HUDEP-2 (cell line): ENCODE measurements around the gene BTNL2.
"Not testable (repeated sequence)": the region's sequence is repeated elsewhere in the genome, so short reads cannot be mapped to it uniquely, and the experiment has no call there.

Source experiments
- DNase-seq, 76 experiments: peaks; one replicate each; lab custom pipeline; 2025; ENCODE audit not compliant: unreplicated experiment in 76 of 76; lab: John Stamatoyannopoulos, UW

BTNL2 gene, protein sequence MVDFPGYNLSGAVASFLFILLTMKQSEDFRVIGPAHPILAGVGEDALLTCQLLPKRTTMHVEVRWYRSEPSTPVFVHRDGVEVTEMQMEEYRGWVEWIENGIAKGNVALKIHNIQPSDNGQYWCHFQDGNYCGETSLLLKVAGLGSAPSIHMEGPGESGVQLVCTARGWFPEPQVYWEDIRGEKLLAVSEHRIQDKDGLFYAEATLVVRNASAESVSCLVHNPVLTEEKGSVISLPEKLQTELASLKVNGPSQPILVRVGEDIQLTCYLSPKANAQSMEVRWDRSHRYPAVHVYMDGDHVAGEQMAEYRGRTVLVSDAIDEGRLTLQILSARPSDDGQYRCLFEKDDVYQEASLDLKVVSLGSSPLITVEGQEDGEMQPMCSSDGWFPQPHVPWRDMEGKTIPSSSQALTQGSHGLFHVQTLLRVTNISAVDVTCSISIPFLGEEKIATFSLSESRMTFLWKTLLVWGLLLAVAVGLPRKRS

DNA sequence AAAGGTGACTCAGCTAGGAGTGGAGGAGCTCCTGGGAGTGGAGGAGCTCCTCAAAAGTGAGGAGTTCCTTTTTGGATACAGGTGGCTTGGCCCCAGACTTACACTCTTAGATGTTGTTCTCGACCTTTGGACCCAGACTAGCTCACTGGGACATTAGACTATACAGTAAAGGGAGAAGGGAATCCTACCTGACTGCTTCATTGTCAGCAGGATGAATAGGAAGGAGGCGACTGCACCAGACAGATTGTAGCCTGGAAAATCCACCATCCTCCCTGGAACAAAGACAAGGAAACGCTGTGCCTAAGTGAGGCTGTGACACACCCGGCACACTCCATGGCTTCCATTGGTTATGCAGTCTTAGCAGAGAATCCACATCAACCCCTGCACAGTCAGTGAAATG is at the start of gene BTNL2:
TSS of gene BTNL2 (minus strand) at position 325 of the 400 bp plus-strand sequence. CDS start at position 267, 58 bp downstream.
- DNase-seq, result no peak

DNA sequence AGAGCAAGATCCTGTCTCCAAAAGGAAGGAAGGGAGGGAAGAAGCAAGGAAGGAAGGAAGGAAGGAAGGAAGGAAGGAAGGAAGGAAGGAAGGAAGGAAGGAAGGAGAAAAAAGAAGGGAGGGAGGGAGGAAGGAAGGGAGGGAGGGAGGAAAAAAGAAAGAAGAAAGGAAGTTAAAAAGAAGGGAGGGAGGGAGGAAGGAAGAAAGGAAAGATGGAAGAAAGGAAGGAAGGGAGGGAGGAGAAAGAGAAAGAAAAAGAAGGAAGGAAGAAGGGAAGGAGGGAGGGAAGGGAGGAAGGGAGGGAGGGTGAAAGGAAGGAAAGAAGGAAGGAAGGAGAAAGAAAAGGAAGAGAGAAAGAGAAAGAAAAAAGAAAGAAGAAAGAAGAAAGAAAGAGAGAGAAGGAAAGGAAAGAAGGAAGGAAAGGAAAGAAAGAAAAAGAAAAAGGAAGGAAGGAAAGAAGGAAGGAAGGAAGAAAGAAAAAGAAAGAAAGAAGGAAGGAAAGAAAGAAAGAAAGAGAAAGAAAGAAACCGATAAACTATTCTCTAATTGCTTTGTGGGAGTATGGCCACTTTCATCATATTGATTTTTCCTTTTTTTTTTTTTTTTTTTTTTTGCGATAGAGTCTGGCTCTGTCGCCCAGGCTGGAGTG is 42.2 kb upstream of the BTNL2 start:
- no peak for DNase-seq

DNA sequence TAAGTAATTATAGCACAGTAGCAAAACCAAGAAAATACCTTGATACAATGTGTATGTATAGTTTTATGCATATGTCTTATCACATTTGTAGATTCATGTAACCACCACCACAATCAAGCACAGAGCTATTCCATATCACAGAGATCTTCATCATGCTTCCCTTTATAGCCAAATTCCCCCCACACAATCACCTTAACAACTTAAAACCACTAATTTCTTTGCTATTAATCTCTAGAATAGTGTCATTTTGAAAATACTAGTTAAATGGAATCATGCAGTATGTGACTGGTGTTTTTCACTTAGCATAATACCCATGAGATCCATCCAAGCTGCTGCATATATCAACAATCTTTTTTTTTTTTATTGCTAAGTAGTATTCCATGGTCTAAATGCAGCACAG is 41.0 kb upstream of the BTNL2 start:
- no peak for DNase-seq

DNA sequence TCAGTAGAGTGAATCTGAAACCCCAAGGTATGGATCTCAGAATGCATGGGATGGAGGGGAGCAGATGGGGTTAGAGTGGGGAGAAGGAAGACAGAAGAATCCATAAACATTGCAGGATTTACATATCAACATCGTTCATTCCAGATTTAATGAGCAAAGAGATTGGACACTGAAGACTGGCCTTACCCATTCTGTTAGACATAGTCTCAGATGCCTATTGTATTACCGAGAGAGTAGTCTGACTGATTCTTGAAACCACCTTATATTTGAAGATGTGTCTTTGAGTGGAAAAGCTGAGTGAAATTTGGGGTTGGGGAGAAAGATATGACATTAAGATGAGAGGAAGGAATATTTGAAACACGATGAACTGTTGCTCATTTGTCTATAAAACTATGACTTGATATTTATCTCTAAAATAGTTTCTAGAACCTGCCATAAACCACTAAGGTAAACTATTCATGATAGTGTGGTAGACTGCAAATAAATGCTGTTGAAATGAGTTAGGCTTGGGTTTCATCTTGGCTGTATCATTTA is 38.4 kb upstream of the BTNL2 start:
- DNase-seq, result no peak

DNA sequence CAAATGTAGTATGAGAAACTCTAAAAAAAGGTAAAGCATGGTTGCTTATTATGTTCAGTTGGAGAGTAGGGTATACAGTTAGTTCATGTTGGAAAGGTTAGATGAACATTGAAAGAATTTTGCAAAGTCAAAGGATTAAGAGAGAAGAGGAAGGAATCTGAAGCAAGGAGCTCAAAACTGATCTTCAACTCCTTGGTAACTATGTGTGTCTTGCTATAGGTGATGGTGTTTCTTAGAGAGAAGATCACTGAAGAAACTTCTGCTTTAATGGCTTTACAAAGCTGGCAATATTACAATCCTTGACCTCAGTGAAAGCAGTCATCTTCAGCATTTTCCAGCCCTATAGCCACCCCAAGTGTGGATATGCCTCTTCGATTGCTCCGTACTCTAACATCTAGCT is 37.5 kb upstream of the BTNL2 start:
- DNase-seq, result no peak

DNA sequence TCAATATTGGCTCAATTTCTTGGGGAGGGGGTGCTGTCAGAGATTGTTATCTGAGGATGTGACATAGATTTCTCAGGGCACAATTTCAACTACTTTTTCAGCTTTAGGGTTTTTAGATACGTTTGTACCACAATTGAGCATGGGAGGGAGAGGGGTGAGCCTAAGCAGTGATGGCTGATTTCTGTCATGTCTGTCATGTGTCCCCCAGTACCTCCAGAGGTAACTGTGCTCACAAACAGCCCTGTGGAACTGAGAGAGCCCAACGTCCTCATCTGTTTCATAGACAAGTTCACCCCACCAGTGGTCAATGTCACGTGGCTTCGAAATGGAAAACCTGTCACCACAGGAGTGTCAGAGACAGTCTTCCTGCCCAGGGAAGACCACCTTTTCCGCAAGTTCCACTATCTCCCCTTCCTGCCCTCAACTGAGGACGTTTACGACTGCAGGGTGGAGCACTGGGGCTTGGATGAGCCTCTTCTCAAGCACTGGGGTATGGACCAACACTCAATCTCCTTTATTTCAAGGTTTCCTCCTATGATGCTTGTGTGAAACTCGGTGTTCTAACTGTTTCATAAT is 36.1 kb upstream of the BTNL2 start:
- DNase-seq, result no peak

DNA sequence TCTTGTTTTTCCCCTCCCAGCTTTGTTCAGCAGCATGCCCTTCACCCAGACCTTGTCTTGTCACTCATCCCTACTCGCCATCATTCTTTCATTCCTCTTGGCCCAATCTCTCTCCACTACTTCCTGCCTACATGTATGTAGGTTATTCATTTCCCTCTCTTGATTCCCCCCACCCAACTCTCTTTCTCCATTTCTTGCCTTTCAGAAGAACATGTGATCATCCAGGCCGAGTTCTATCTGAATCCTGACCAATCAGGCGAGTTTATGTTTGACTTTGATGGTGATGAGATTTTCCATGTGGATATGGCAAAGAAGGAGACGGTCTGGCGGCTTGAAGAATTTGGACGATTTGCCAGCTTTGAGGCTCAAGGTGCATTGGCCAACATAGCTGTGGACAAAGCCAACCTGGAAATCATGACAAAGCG is 35.3 kb upstream of the BTNL2 start:
- no peak for DNase-seq

DNA sequence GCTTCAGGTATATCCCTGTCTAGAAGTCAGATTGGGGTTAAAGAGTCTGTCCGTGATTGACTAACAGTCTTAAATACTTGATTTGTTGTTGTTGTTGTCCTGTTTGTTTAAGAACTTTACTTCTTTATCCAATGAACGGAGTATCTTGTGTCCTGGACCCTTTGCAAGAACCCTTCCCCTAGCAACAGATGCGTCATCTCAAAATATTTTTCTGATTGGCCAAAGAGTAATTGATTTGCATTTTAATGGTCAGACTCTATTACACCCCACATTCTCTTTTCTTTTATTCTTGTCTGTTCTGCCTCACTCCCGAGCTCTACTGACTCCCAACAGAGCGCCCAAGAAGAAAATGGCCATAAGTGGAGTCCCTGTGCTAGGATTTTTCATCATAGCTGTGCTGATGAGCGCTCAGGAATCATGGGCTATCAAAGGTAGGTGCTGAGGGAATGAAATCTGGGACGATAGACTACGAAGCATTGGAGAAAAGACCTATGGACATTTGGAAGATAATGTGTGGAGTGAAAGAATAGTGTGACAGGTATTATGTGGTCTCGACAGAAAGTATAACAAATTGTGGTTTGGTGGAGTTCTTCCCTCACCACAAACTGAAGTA is 32.7 kb upstream of the BTNL2 start, which contains the start of gene HLA-DRA:
TSS of gene HLA-DRA (plus strand) at position 286 of the 613 bp plus-strand sequence. CDS start at position 350, 64 bp downstream.
- DNase-seq, result peak in 29 of 76 experiments; percentile 3 to 75 (median 48)

DNA sequence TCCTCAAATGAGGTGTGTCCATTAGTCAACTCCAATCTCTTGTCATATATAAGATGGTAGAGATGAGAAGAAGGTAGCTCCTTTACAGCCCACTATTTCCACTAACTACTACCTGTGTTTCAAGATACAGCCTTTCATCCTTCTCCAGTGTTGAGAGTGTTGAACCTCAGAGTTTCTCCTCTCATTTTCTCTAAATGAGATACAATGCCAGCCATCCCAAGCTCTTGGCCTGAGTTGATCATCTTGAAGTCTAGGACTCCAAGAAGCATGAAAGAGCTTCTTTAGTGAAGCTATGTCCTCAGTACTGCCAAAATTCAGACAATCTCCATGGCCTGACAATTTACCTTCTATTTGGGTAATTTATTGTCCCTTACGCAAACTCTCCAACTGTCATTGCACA is 32.2 kb upstream of the BTNL2 start:
- DNase-seq, result no peak

DNA sequence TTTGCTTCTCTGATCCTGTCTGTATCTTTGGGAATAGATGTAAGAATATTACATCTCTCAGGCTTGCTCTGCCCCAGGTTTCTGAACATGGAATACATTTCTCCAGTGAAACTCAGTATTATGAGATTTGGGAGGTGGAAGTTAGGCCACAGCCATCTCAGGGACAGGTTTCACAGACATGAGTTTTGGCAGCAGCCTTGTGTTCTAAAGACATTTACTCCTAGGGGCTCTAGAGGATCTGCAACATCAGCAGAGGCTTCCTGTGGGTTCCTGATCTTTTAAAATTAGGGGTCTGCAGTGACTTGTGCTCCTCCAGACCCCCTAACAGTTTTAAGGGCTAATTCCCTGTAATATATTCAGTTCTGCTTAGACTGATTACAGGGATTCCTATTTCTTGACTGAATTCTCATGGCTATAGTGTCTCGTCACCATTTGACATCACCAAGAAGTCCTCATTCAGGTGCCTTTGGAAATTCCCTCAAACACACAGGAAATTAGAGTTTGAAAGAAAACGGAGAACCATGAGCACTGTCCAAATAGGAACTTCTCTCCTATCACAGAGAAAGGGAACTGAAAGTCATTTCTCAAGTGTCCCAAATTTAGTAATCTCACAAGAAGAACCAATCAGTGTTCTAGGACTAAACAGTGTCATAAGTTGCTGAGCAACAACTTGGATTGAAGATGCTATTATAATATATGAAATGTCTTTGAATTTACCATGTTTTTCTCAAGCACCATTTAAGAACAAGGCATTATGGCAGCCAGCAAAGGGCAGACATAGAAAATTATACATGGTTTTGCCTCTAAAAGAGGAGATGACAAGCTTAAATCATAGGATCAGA is 30.2 kb upstream of the BTNL2 start:
- DNase-seq, result no peak

DNA sequence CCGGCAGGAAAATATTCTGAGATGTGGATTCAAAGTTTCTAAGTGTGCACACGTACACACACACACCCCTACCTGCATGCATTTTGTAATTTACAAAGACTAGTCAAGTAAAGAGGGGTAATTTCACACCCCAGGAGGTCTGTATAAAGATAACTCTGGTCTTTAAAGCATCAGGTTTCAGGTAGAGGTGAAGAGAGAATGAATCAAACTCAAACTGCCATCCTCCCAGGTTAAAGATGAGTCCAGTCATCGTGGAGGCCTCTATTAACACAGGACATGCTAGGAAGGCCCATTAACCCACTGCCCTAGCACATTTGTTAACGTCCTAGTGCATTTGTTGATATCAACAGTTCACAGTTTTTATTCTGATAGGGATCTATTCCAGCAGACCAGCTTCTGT is 29.2 kb upstream of the BTNL2 start:
- no peak for DNase-seq

DNA sequence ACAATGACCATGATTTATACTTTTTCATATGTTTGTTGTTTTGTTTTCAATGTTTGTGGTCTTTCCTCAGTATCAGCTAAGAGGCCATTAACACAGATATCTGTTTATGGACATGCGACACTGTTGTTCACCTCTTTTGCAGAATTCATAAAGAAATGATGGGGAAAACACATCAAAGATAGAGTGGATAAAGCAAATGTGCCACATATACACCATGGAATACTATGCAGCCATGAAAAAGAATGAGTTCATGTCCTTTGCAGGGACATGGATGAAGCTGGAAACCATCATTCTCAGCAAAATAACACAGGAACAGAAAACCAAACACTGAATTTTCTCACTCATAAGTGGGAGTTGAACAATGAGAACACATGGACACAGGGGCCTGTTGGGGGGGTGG is 27.0 kb upstream of the BTNL2 start:
- DNase-seq, result not testable (repeated sequence)

DNA sequence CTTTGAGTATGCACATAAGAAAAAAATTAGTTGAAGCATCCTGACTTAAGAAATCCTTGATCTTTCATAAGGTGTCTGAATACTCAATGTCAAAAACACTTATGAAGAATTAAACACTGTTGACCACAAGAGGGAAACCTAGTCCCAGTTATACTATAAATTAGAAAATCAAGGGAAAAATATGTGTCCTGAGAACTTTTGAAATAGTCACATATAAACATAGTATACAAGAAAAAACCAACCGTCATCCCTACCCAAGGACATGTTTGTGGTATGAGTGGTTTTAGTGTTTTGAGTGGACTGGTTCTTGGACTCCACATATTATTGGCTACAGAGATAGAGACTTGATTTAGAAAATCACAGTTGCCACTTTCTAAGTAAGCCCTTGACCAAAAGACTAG is 25.1 kb upstream of the BTNL2 start:
- DNase-seq, result peak in 3 of 76 experiments; percentile 9 to 24 (median 13)

DNA sequence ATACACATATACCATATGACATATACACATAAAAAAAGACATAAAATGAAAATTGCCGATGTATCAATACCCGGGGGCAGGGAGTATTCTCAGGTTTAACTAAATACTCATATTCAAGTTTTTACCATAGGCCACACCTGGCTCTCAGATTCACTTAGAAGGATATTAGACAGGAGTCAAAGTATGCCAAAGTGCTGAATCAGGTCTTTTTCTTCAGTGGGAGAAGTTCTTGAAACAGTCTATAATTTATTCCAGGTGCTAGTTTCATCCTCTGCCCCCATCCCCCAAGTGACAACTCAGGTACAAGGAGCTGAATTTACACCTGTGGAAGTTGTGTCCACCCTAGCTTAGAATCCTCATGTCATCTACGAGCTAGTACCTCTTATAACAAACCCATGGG is 24.2 kb upstream of the BTNL2 start:
- no peak for DNase-seq

DNA sequence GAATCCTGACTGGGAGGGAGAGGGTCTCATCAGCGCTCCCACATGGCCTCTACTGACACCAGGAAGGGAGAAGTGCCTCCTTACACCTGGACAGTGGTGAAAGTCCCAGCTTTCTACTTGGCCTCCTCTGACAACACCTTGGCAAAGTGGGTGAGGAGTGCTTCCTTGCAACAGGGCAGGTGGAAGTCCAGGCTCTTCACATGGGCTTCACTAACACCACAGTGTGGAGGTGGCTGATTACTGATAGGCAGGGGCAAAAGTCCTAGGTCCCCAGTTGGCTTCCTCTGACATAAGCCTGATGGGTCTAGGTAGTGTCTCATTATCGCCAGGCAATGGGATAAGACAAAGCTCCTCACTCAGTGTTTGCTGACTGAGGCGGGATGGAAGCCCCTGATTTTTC is 23.2 kb upstream of the BTNL2 start:
- no peak for DNase-seq

DNA sequence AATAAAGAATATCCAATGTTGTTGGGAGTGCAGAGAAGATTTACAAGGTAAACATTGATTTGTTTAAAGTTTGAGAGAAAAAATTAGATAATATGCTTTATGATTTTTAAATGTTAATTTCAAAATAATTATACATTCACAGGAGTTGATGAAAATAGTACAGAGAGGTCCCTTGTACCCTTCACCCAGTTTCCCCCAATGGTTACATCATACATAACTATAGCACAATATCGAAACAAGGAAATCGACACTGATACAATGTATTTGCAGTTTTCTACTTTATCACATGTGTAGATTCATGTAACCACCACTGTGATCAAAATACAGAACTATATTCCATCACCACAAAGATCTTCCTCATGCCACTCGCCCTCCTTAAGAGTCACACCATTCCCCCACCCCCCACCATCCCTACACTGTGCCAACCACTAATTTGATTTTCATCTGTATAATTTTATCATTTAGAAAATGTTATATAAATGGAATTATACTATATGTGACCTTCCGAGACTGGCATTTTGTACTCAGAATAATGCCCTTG is 21.0 kb upstream of the BTNL2 start:
- no peak for DNase-seq

DNA sequence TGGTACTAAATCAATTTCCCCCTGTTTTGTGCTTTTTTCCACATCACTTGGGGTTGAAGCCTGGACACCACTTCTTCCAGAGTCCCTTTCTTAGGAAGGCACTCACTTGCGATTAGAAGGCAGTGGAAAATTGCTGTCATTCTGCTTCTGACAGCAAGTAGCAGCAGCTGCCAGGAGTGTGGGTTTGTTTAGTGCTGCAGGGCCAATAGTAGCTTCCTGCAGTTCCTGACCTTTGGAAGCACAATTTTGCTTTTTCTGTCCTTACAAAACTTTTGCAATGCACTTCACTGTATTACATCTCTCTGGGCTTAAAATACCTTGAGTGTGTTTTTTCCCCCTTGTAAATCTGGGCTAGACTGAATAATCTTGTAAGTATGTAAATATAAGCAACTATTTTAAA is 20.2 kb upstream of the BTNL2 start:
- DNase-seq, result no peak

DNA sequence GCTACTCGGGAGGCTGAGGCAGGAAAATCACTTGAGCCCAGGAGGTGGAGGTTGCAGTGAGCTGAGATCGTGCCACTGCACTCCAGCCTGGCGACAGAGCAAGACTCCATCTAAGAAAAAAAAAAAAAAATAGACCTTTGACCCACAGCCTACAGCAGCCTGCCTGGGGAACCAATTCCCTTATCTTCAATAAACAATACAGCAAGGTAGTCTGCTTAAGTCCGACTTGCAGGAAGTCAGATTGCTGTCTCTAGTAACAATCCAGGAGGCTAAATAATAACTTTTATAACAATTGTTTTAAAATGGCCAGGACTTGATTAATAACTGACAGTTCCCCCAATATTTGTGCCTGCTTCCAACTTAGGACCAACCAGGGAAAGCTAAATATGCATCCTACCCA is 19.4 kb upstream of the BTNL2 start:
- no peak for DNase-seq

DNA sequence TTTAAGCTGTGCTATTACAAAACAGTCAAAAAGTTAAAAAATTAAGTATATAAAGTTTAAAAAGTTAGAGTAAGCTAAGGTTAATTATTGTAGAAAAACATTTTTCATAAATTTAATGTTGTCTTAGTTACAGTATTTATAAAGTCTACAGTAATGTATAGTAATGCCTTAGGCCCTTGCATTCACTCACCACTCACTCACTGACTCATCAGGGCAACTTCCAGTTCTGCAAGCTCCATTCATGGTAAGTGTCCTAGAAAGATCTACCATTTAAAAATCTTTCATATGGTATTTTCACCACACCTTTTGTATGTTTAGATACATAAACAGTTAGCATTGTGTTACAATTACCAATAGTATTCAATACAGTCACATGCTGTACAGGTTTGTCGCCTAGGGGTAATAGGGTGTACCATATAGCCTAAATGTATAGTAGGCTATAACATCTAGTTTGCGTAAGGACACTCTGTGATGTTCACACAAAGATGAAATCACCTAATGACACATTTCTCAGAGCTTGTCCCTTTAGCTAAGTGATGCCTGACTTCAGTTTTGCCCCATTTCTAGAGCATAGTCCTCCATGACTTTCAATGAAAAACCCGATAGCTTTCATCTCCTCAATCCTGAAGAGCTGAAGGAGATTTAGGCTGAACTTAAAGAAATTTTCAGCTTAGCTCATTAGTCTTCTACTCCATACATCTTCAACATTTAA is 17.8 kb upstream of the BTNL2 start:
- no peak for DNase-seq
